Uterus (tissue), 4 donors: ENCODE data around the gene EPHB2. TPM values are rescaled to one million over a fixed set of nuclear protein-coding genes. Genes with fewer than 3 reads are reported as not detected.

Experiments
- DNase-seq, 2 donors: peaks; one replicate each; pipeline ENCODE4 v3.0.0-alpha.2; 2019 to 2020
- H3K27ac ChIP-seq, 2 donors: fragments of 200-600 bp; sonication (generic); 1 replicate in 1 of 2; 2 replicates in 1 of 2; pipeline ENCODE4 v1.5.1; 2016 to 2018
- H3K27me3 ChIP-seq, 2 donors: fragments of 200-600 bp; sonication (generic); one replicate each; pipeline ENCODE4 v1.5.1; 2018 to 2019; ENCODE audit warnings: control low read depth in 1 of 2
- H3K36me3 ChIP-seq, 2 donors: fragments of 200-600 bp; sonication (generic); one replicate each; pipeline ENCODE4 v1.5.1; 2019; ENCODE audit warnings: control low read depth in 1 of 2
- H3K4me1 ChIP-seq, 2 donors: fragments of 200-600 bp; sonication (generic); one replicate each; pipeline ENCODE4 v1.5.1; 2018 to 2019; ENCODE audit warnings: control low read depth in 1 of 2
- H3K4me3 ChIP-seq, 2 donors: fragments of 200-600 bp; sonication (generic); 1 replicate in 1 of 2; 2 replicates in 1 of 2; pipeline ENCODE4 v1.5.1; 2018 to 2019; ENCODE audit warnings: mild to moderate bottlenecking in 1 of 2
- H3K9me3 ChIP-seq, 2 donors: fragments of 200-600 bp; sonication (generic); one replicate each; pipeline ENCODE4 v1.5.1; 2019; ENCODE audit warnings: control low read depth in 1 of 2
- POLR2A ChIP-seq, 2 donors: fragments of 450-650 bp; IDR thresholded peaks; one replicate each; pipeline ENCODE4 v1.6.1; 2016; ENCODE audit warnings: antibody characterized with exemption in 2 of 2, mild to moderate bottlenecking in 1 of 2, moderate library complexity in 1 of 2
- intact Hi-C: fragments of 100-400 bp; cut with DNase I; formaldehyde crosslinking; loops from one replicate; pipeline ENCODE4 v1.15.1; 2023; ENCODE audit warnings: low total_unique reads
- total RNA-seq, 4 donors: library from RNA; depleted of rRNA in 3 of 4; stranded (reverse); fragments of >200 nt in 3 of 4; gene quantifications; one replicate each; pipeline versions ENCODE4 v1.1.0 to v1.2.4, GENCODE V29; 2014 to 2023
- TF ChIP-seq, protein P1 (sequence below), 4 experiments: fragments of 200-600 bp in 2 of 4; fragments of 450-650 bp in 2 of 4; sonication (generic) in 2 of 4; IDR thresholded peaks; one replicate each; pipeline ENCODE4 v1.5.1; 2016 to 2019; ENCODE audit warnings: antibody characterized with exemption in 4 of 4, mild to moderate bottlenecking in 2 of 4, moderate library complexity in 1 of 4
- donor health status: DM: yes; HTN: yes; CAD: no.

EPHB2 gene
- 10 to 100 TPM in 1 of 4 donors, 1 to 10 TPM in 2, under 1 TPM in 1; under 0.01 to 49.6 (median 2.2) TPM for total RNA-seq

DNA sequence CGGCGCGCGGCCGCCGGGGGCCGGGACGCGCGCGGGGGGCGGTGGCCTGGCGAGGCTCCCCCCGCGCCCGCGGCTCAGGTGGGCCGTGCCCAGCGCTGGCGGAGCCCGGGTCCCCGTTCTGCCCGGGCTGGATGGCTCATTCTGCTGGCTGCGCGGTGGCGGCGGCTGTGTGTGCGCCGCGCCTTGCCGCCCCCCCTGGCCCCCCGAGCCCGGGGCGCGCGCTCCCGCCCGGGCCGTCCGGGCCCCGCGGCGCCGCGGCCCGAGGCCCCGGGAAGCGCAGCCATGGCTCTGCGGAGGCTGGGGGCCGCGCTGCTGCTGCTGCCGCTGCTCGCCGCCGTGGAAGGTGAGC is at the start of gene EPHB2:
Gene EPHB2 (plus strand): TSS at position 139 of the 349 bp plus-strand sequence. CDS start 144 bp downstream, at position 283.
- peaks cover 0 to 3% of the 10 kb centered on the region in 2 donors for H3K27me3 ChIP-seq
- DNase-seq: peak in 1 of 2 donors; percentile 49
- TF ChIP-seq POLR2A (IDR thresholded peaks at IDR 0.05): no peak
- TF ChIP-seq, protein P1, sequence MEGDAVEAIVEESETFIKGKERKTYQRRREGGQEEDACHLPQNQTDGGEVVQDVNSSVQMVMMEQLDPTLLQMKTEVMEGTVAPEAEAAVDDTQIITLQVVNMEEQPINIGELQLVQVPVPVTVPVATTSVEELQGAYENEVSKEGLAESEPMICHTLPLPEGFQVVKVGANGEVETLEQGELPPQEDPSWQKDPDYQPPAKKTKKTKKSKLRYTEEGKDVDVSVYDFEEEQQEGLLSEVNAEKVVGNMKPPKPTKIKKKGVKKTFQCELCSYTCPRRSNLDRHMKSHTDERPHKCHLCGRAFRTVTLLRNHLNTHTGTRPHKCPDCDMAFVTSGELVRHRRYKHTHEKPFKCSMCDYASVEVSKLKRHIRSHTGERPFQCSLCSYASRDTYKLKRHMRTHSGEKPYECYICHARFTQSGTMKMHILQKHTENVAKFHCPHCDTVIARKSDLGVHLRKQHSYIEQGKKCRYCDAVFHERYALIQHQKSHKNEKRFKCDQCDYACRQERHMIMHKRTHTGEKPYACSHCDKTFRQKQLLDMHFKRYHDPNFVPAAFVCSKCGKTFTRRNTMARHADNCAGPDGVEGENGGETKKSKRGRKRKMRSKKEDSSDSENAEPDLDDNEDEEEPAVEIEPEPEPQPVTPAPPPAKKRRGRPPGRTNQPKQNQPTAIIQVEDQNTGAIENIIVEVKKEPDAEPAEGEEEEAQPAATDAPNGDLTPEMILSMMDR (IDR thresholded peaks at IDR 0.05): no peak
- H3K9me3 ChIP-seq: no peaks in the 10 kb centered on the region
- intact Hi-C loops: no loop called here
- no peaks in the 10 kb centered on the region for H3K36me3 ChIP-seq
- peak within 1 kb of the TSS in 1 of 2 donors; percentile 52 for H3K27ac ChIP-seq
- H3K4me3 ChIP-seq: peak within 1 kb of the TSS; percentile 11 to 46
- H3K4me1 ChIP-seq: peaks cover 0 to 15% of the 10 kb centered on the region in 2 donors

DNA sequence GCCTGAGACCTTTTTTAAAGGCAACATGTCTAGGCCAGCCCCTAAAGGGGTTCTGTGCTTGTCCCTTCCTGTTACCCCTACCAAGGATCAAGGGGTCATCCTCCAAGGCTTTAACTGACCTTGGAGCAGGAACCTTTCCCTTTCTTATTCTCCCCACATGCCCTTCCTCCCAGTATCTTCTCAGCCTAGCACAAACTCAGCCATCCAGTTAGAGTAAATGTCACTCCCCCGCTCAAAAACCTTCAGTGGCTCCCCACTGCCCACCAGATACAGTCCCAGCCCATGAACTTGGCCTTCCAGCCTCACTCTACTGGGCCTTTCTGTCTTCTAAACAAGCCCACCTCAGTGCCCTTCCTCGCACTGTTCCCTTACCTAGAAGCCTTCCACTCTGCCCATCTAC is 48.8 kb upstream of the EPHB2 start:
- intact Hi-C loops: no loop called here
- H3K9me3 ChIP-seq: no peaks in the 10 kb centered on the region
- no peaks in the 10 kb centered on the region for H3K27me3 ChIP-seq
- H3K27ac ChIP-seq: no peak overlapping the region
- no peak for TF ChIP-seq POLR2A (IDR thresholded peaks at IDR 0.05)
- TF ChIP-seq, protein P1 (IDR thresholded peaks at IDR 0.05): no peak
- no peaks in the 10 kb centered on the region for H3K4me1 ChIP-seq
- no peak for DNase-seq
- no peak overlapping the region for H3K4me3 ChIP-seq
- no peaks in the 10 kb centered on the region for H3K36me3 ChIP-seq

DNA sequence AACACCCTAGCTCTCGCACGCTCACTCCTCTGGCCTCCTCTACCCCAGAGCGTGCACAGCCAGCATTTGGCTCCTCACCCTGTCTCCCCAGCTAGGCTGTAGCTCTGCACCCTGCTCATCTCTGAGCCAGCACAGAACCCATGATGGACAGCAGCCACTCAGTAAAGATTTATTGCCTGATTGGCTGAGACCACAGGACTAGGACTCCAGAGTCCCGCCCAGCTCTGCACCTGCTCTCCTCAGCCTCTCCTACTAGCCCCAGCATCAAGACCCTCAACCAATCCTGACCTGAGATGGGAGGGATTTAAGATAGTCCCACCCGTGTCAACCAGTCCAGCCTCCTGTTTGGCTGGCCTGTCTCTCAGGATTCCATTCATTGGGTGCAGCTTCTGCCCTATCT is 48.3 kb upstream of the EPHB2 start:
- Histone ChIP-seq H3K4me1 (no peaks in the 10 kb centered on the region), H3K36me3 (no peaks in the 10 kb centered on the region), H3K27ac (no peak overlapping the region), H3K9me3 (no peaks in the 10 kb centered on the region), H3K4me3 (no peak overlapping the region), H3K27me3 (no peaks in the 10 kb centered on the region)
- intact Hi-C loops: no loop called here
- DNase-seq: no peak
- TF ChIP-seq, protein P1 (IDR thresholded peaks at IDR 0.05): no peak
- TF ChIP-seq POLR2A (IDR thresholded peaks at IDR 0.05): no peak

DNA sequence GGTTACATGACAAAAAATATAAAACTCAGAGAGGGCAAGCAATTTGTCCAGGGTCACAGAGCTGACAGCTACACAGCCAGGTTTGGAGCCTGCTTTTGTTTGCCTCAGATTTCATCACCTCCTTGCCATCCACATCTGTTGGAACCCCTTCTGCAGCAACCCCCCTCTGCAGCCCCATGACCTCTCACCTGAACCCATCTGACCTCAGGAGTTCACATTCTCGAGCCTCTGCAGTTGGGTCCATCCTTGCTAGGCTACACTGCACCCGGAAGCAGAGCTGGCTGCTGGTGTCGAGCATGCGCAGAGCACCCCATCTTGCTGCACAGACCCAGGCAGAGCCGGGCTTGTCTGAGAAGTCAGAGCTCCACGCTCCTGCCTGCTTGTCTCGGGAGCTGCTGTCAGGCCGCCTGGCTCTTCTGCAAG is 47.6 kb upstream of the EPHB2 start:
- Histone ChIP-seq H3K4me3 (no peak overlapping the region), H3K9me3 (no peaks in the 10 kb centered on the region), H3K36me3 (no peaks in the 10 kb centered on the region), H3K27ac (no peak overlapping the region), H3K27me3 (no peaks in the 10 kb centered on the region), H3K4me1 (no peaks in the 10 kb centered on the region)
- TF ChIP-seq POLR2A (IDR thresholded peaks at IDR 0.05): no peak
- TF ChIP-seq, protein P1 (IDR thresholded peaks at IDR 0.05): no peak
- no peak for DNase-seq
- intact Hi-C loops: no loop called here

DNA sequence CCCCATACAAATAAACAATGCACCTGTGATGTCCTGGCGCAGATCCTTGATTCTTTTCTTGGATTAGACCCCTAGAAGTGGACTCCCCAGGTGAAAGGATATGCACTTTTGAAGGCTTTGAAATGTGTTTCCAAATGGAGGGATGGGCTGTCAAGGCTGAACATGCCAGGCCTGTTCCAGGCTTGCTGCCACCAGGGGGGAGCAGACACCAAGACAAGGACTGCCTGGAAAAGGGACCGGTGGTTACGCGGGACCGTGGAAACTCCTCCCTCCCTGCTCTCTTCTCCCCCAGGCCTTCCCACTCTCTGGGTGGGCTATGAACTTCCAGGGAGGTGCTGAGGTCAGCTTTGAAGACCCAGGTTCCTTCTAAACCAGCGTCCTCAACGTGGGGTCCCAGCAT is 44.9 kb upstream of the EPHB2 start:
- DNase-seq: no peak
- no peak overlapping the region for H3K4me3 ChIP-seq
- intact Hi-C loops: no loop called here
- H3K27me3 ChIP-seq: no peaks in the 10 kb centered on the region
- no peaks in the 10 kb centered on the region for H3K4me1 ChIP-seq
- no peak overlapping the region for H3K27ac ChIP-seq
- no peaks in the 10 kb centered on the region for H3K9me3 ChIP-seq
- TF ChIP-seq POLR2A (IDR thresholded peaks at IDR 0.05): no peak
- TF ChIP-seq, protein P1 (IDR thresholded peaks at IDR 0.05): peak in 1 of 4 experiments; percentile 41
- H3K36me3 ChIP-seq: no peaks in the 10 kb centered on the region
